HepG2 (cell line): ENCODE data around the gene MBTPS1. TPM values are rescaled to one million over a fixed set of nuclear protein-coding genes. Genes with fewer than 3 reads are reported as not detected.
A peak's percentile ranks its signal among the peaks of the same experiment; 100 is the strongest.

Experiments used
- CEBPZ ChIP-seq: IDR thresholded peaks from 2 replicates; pipeline ENCODE4 v1.6.1; 2012; ENCODE audit warnings: low read length, improper control_type of control experiment
- CHCHD3 ChIP-seq: sonication (generic); formaldehyde crosslinking; IDR thresholded peaks from 2 replicates; pipeline ENCODE4 v1.8.0; 2022; ENCODE audit warnings: mild to moderate bottlenecking, missing genetic modification reagents, moderate library complexity
- CHD2 ChIP-seq: IDR thresholded peaks from 2 replicates; pipeline ENCODE4 v1.6.1; 2011; ENCODE audit warnings: low read depth, low read length, improper control_type of control experiment
- GLI4 ChIP-seq: sonication (generic); formaldehyde crosslinking; IDR thresholded peaks from 2 replicates; pipeline ENCODE4 v1.5.1; 2020; ENCODE audit warnings: missing genetic modification reagents, mild to moderate bottlenecking, moderate library complexity, borderline replicate concordance
- GLMP ChIP-seq: sonication (generic); formaldehyde crosslinking; IDR thresholded peaks from 2 replicates; pipeline ENCODE4 v1.9.0; 2021; ENCODE audit warnings: missing genetic modification reagents, mild to moderate bottlenecking, borderline replicate concordance
- HDAC1 ChIP-seq: sonication (generic); formaldehyde crosslinking; IDR thresholded peaks from 2 replicates; pipeline ENCODE4 v1.5.1; 2020; ENCODE audit warnings: mild to moderate bottlenecking, missing genetic modification reagents
- ISX ChIP-seq: sonication (generic); formaldehyde crosslinking; conservative IDR thresholded peaks from 2 replicates; pipeline ENCODE4 v1.5.0; 2020; ENCODE audit warnings: missing genetic modification reagents
- KDM4B ChIP-seq: sonication (generic); formaldehyde crosslinking; IDR thresholded peaks from 2 replicates; pipeline ENCODE4 v1.4.0; 2020; ENCODE audit warnings: missing genetic modification reagents
- KDM6A ChIP-seq: IDR thresholded peaks from 2 replicates; pipeline ENCODE4 v1.6.1; 2016; ENCODE audit warnings: low read depth
- KLF12 ChIP-seq: sonication (generic); formaldehyde crosslinking; IDR thresholded peaks from 2 replicates; pipeline ENCODE4 v1.4.0; 2020; ENCODE audit warnings: missing genetic modification reagents, borderline replicate concordance
- LCORL ChIP-seq, 2 experiments: fragments of 450-650 bp in 1 of 2; sonication (generic) in 1 of 2; formaldehyde crosslinking in 1 of 2; IDR thresholded peaks; 2 replicates each; pipeline versions ENCODE4 v1.5.0 to v1.6.1; 2017 to 2020; ENCODE audit warnings: antibody characterized with exemption in 1 of 2, missing genetic modification reagents in 1 of 2
- MNT ChIP-seq: fragments of 450-650 bp; IDR thresholded peaks from 2 replicates; pipeline ENCODE4 v1.6.1; 2016
- MZF1 ChIP-seq: sonication (generic); formaldehyde crosslinking; IDR thresholded peaks from 2 replicates; pipeline ENCODE4 v1.8.1; 2023; ENCODE audit warnings: mild to moderate bottlenecking, missing genetic modification reagents, borderline replicate concordance
- NFYC ChIP-seq: IDR thresholded peaks from 2 replicates; pipeline ENCODE4 v1.6.1; 2016; ENCODE audit warnings: missing genetic modification reagents, missing compliant biosample characterization
- RFXANK ChIP-seq: IDR thresholded peaks from 2 replicates; pipeline ENCODE4 v1.6.1; 2016
- SIX1 ChIP-seq: sonication (generic); formaldehyde crosslinking; IDR thresholded peaks from 2 replicates; pipeline ENCODE4 v1.4.0; 2020; ENCODE audit warnings: missing genetic modification reagents, borderline replicate concordance
- SP4 ChIP-seq: sonication (generic); formaldehyde crosslinking; IDR thresholded peaks from 2 replicates; pipeline ENCODE4 v1.8.1; 2023; ENCODE audit warnings: mild to moderate bottlenecking, missing genetic modification reagents
- TBX3 ChIP-seq: fragments of 450-650 bp; IDR thresholded peaks from 2 replicates; pipeline ENCODE4 v1.6.1; 2017; ENCODE audit warnings: antibody characterized with exemption, mild to moderate bottlenecking, inconsistent platforms, borderline replicate concordance
- TEF ChIP-seq: sonication (generic); formaldehyde crosslinking; IDR thresholded peaks from 2 replicates; pipeline ENCODE4 v1.5.0; 2020; ENCODE audit warnings: missing genetic modification reagents
- U2AF1 ChIP-seq: fragments of 200-400 bp; formaldehyde crosslinking; optimal IDR thresholded peaks from 2 replicates; pipeline ENCODE3; 2017; ENCODE audit warnings: mild to moderate bottlenecking, low read depth, low read length
- ZMAT3 ChIP-seq: sonication (generic); formaldehyde crosslinking; conservative IDR thresholded peaks from 2 replicates; pipeline ENCODE4 v1.7.0; 2021; ENCODE audit warnings: missing genetic modification reagents
- ZNF326 ChIP-seq: sonication (generic); formaldehyde crosslinking; IDR thresholded peaks from 2 replicates; pipeline ENCODE4 v1.4.0; 2020; ENCODE audit warnings: missing genetic modification reagents, borderline replicate concordance
- ZNF460 ChIP-seq: sonication (generic); formaldehyde crosslinking; IDR thresholded peaks from 2 replicates; pipeline ENCODE4 v1.5.1; 2020; ENCODE audit warnings: missing genetic modification reagents, mild to moderate bottlenecking, borderline replicate concordance
- ZNF839 ChIP-seq: sonication (generic); formaldehyde crosslinking; IDR thresholded peaks from 2 replicates; pipeline ENCODE4 v1.4.0; 2020; ENCODE audit warnings: missing genetic modification reagents, mild to moderate bottlenecking, borderline replicate concordance
- ZSCAN22 ChIP-seq: sonication (generic); formaldehyde crosslinking; IDR thresholded peaks from 2 replicates; pipeline ENCODE4 v1.4.0; 2020; ENCODE audit warnings: mild to moderate bottlenecking, missing genetic modification reagents
- polyA plus RNA-seq, 8 experiments: library from polyadenylated mRNA; depleted of rRNA in 3 of 8; stranded (reverse) in 7 of 8; unstranded in 1 of 8; fragments of >200 nt; fragmentation: Illumina TruSeq in 4 of 8; extraction: Trizol in 4 of 8; gene quantifications; 2 replicates each; pipeline versions ENCODE4 v1.2.1 to v1.2.3, GENCODE V29; 2011 to 2016; ENCODE audit warnings: low read depth in 4 of 8, missing spikeins in 1 of 8, mixed read lengths in 1 of 8; ENCODE audit not compliant: insufficient read depth in 1 of 8
- total RNA-seq, 5 experiments: library from RNA; depleted of rRNA; stranded (reverse); fragments of >200 nt; fragmentation: Illumina TruSeq; extraction: Trizol; gene quantifications; 2 replicates each; pipeline ENCODE4 v1.2.3, GENCODE V29; 2016; ENCODE audit warnings: low read depth in 1 of 5

Gene MBTPS1
- total and polyA plus RNA-seq, 2 of the 13 experiments (the other 11 are each of a cell fraction or from before 2014, with no cell fraction given): 56.7 to 91.3 TPM

GRCh38 chr16:84138824-84139627 is 22.3 kb upstream of the MBTPS1 start (continued):
- TF ChIP-seq CHCHD3 (CRISPR knock-in tag) (no peak), SIX1 (CRISPR knock-in tag) (peak; percentile 100), CHD2 (no peak), U2AF1 (no peak), KLF12 (CRISPR knock-in tag) (no peak), TBX3 (no peak), GLI4 (CRISPR knock-in tag) (peak; percentile 70; the same call in 1 of the 2 replicates), ZNF460 (CRISPR knock-in tag) (peak; percentile 13; the same call in 1 of the 2 replicates), MNT (no peak), NFYC (CRISPR knock-in tag) (no peak), ZMAT3 (CRISPR knock-in tag) (no peak), KDM6A (peak; percentile 55), SP4 (CRISPR knock-in tag) (peak; percentile 57; the same call in 1 of the 2 replicates), KDM4B (CRISPR knock-in tag) (no peak), ISX (CRISPR knock-in tag) (no peak), RFXANK (CRISPR knock-in tag) (no peak), TEF (CRISPR knock-in tag) (no peak), ZSCAN22 (CRISPR knock-in tag) (no peak), GLMP (CRISPR knock-in tag) (no peak), ZNF839 (no peak), ZNF326 (no peak), LCORL (IDR thresholded peaks at IDR 0.05) (no peak), LCORL (CRISPR knock-in tag; IDR thresholded peaks at IDR 0.05) (peak; percentile 71), HDAC1 (CRISPR knock-in tag) (peak; percentile 88), MZF1 (CRISPR knock-in tag) (no peak), CEBPZ (no peak)
